Neural progenitor cell (in vitro differentiated cells): ENCODE results near the gene NDUFS1. TPM values are rescaled to one million over a fixed set of nuclear protein-coding genes. Genes with fewer than 3 reads are reported as not detected.

Experiments used
- DNase-seq: peaks from one replicate; pipeline ENCODE4 v3.0.0-alpha.2; 2016; ENCODE audit warnings: low spot score
- H2AFZ ChIP-seq: fragments of 200-600 bp; sonication (generic); replicated peaks from 2 replicates; pipeline ENCODE4 v1.6.1; 2016; ENCODE audit warnings: antibody characterized with exemption
- H3F3A ChIP-seq: fragments of 200-600 bp; sonication (generic); 2 replicates; pipeline ENCODE4 v1.6.1; 2016; ENCODE audit warnings: antibody characterized with exemption, low read depth
- H3K27ac ChIP-seq: fragments of 200-600 bp; sonication (generic); 2 replicates; pipeline ENCODE4 v1.5.1; 2016; ENCODE audit warnings: mild to moderate bottlenecking
- H3K27me3 ChIP-seq: fragments of 200-600 bp; sonication (generic); 2 replicates; pipeline ENCODE4 v1.6.1; 2016; ENCODE audit warnings: mild to moderate bottlenecking, moderate library complexity
- H3K36me3 ChIP-seq: fragments of 200-600 bp; sonication (generic); 2 replicates; pipeline ENCODE4 v1.5.1; 2016
- H3K4me1 ChIP-seq: fragments of 200-600 bp; sonication (generic); 2 replicates; pipeline ENCODE4 v1.6.1; 2016; ENCODE audit warnings: mixed run types
- H3K4me2 ChIP-seq: fragments of 200-600 bp; sonication (generic); 2 replicates; pipeline ENCODE4 v1.6.1; 2016
- H3K4me3 ChIP-seq: fragments of 200-600 bp; sonication (generic); 2 replicates; pipeline ENCODE4 v1.5.1; 2016
- H3K79me2 ChIP-seq: fragments of 200-600 bp; sonication (generic); 2 replicates; pipeline ENCODE4 v1.6.1; 2016; ENCODE audit warnings: low read depth
- H3K9ac ChIP-seq: fragments of 200-600 bp; sonication (generic); 2 replicates; pipeline ENCODE4 v1.6.1; 2016
- H3K9me3 ChIP-seq: fragments of 200-600 bp; sonication (generic); 2 replicates; pipeline ENCODE4 v1.5.1; 2016; ENCODE audit warnings: low read depth
- H4K20me1 ChIP-seq: fragments of 200-600 bp; sonication (generic); 2 replicates; pipeline ENCODE4 v1.6.1; 2016; ENCODE audit warnings: low read depth
- H3K27ac Mint-ChIP-seq: 3 replicates; pipeline ENCODE4 v1.8.0; 2021; ENCODE audit warnings: mixed read lengths
- H3K27me3 Mint-ChIP-seq: 2 replicates; pipeline ENCODE4 v1.8.0; 2022; ENCODE audit warnings: low read depth, mild to moderate bottlenecking, inconsistent platforms, moderate library complexity, mixed read lengths; ENCODE audit not compliant: insufficient read depth
- H3K36me3 Mint-ChIP-seq: 3 replicates; pipeline ENCODE4 v1.8.0; 2021; ENCODE audit warnings: mixed read lengths
- H3K4me1 Mint-ChIP-seq: 3 replicates; pipeline ENCODE4 v1.8.0; 2021; ENCODE audit warnings: mixed read lengths
- H3K4me3 Mint-ChIP-seq: 3 replicates; pipeline ENCODE4 v1.8.0; 2021; ENCODE audit warnings: mild to moderate bottlenecking, moderate library complexity, mixed read lengths
- H3K9me3 Mint-ChIP-seq: 3 replicates; pipeline ENCODE4 v1.8.0; 2020; ENCODE audit warnings: mixed read lengths
- EZH2 ChIP-seq: fragments of 200-600 bp; sonication (generic); IDR thresholded peaks from 2 replicates; pipeline ENCODE4 v1.6.1; 2017; ENCODE audit warnings: antibody characterized with exemption, mild to moderate bottlenecking, moderate library complexity
- EZH2phosphoT487 ChIP-seq: fragments of 200-600 bp; sonication (generic); IDR thresholded peaks from 2 replicates; pipeline ENCODE4 v1.6.1; 2017; ENCODE audit warnings: antibody characterized with exemption
- total RNA-seq: library from RNA; depleted of rRNA; stranded (reverse); fragments of >200 nt; gene quantifications from 2 replicates; pipeline ENCODE4 v1.2.3, GENCODE V29; 2015; ENCODE audit warnings: low replicate concordance
- TF ChIP-seq, protein P1 (sequence below): fragments of 200-600 bp; sonication (generic); IDR thresholded peaks from 2 replicates; pipeline ENCODE4 v1.5.1; 2017; ENCODE audit warnings: antibody characterized with exemption, mild to moderate bottlenecking

NDUFS1 gene
- total RNA-seq, 1 donor from 2014 or later: 115 TPM

- peaks cover 12% of the 10 kb centered on the region for H4K20me1 ChIP-seq
- H3K4me2 ChIP-seq: peak overlapping the region; percentile 89
- H3K27me3 ChIP-seq: no peaks in the 10 kb centered on the region
- Mint-ChIP-seq H3K27me3 (peaks cover 2% of the 10 kb centered on the region), H3K9me3 (no peaks in the 10 kb centered on the region), H3K36me3 (peaks cover 3% of the 10 kb centered on the region), H3K4me3 (peak overlapping the region; percentile 98), H3K27ac (peak overlapping the region; percentile 98), H3K4me1 (peaks cover 21% of the 10 kb centered on the region)
- peaks cover 39% of the 10 kb centered on the region for H3F3A ChIP-seq
- H3K9me3 ChIP-seq: no peaks in the 10 kb centered on the region
- H3K4me1 ChIP-seq: peaks cover 21% of the 10 kb centered on the region
- peaks cover 4% of the 10 kb centered on the region for H3K36me3 ChIP-seq
- peak overlapping the region; percentile 89 for H3K4me3 ChIP-seq
- peak overlapping the region; percentile 95 for H3K9ac ChIP-seq
- peak; percentile 56 for DNase-seq
- H2AFZ ChIP-seq: peak overlapping the region; percentile 93
- TF ChIP-seq, protein P1, sequence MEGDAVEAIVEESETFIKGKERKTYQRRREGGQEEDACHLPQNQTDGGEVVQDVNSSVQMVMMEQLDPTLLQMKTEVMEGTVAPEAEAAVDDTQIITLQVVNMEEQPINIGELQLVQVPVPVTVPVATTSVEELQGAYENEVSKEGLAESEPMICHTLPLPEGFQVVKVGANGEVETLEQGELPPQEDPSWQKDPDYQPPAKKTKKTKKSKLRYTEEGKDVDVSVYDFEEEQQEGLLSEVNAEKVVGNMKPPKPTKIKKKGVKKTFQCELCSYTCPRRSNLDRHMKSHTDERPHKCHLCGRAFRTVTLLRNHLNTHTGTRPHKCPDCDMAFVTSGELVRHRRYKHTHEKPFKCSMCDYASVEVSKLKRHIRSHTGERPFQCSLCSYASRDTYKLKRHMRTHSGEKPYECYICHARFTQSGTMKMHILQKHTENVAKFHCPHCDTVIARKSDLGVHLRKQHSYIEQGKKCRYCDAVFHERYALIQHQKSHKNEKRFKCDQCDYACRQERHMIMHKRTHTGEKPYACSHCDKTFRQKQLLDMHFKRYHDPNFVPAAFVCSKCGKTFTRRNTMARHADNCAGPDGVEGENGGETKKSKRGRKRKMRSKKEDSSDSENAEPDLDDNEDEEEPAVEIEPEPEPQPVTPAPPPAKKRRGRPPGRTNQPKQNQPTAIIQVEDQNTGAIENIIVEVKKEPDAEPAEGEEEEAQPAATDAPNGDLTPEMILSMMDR: no peak
- TF ChIP-seq EZH2 (no peak), EZH2phosphoT487 (no peak)
- H3K27ac ChIP-seq: peak overlapping the region; percentile 97
- H3K79me2 ChIP-seq: peaks cover 84% of the 10 kb centered on the region
These were observed 74.1 kb downstream of the NDUFS1 start for GRCh38 chr2:206084870-206085741.

- peak; percentile 87 for DNase-seq
- no peak for TF ChIP-seq EZH2
- no peak for TF ChIP-seq EZH2phosphoT487
- TF ChIP-seq, protein P1: no peak
- Mint-ChIP-seq H3K36me3 (peaks cover 3% of the 10 kb centered on the region), H3K9me3 (no peaks in the 10 kb centered on the region), H3K27ac (peak overlapping the region; percentile 98), H3K4me1 (peaks cover 25% of the 10 kb centered on the region), H3K27me3 (peaks cover 2% of the 10 kb centered on the region), H3K4me3 (peak overlapping the region; percentile 98)
- Histone ChIP-seq H3K4me2 (peak overlapping the region; percentile 89), H2AFZ (peak overlapping the region; percentile 60), H3K9me3 (no peaks in the 10 kb centered on the region), H3K4me3 (peak overlapping the region; percentile 89), H3F3A (peaks cover 45% of the 10 kb centered on the region), H4K20me1 (peaks cover 17% of the 10 kb centered on the region), H3K79me2 (peaks cover 87% of the 10 kb centered on the region), H3K27ac (peak overlapping the region; percentile 97), H3K27me3 (no peaks in the 10 kb centered on the region), H3K36me3 (peaks cover 4% of the 10 kb centered on the region), H3K4me1 (peaks cover 27% of the 10 kb centered on the region), H3K9ac (peak overlapping the region; percentile 95)
These were observed 74.8 kb downstream of the NDUFS1 start for GRCh38 chr2:206084439-206084869.

- H2AFZ ChIP-seq: peak overlapping the region; percentile 60
- peak; percentile 19 for DNase-seq
These were observed 75.4 kb downstream of the NDUFS1 start for GRCh38 chr2:206083602-206084438.

More at GRCh38 chr2:206083602-206084438, 75.4 kb downstream of the NDUFS1 start:
- no peak overlapping the region for H3K9ac ChIP-seq
- no peaks in the 10 kb centered on the region for H3K27me3 ChIP-seq
- Mint-ChIP-seq H3K27ac (peak overlapping the region; percentile 98), H3K9me3 (no peaks in the 10 kb centered on the region), H3K4me3 (peak overlapping the region; percentile 98), H3K27me3 (peaks cover 2% of the 10 kb centered on the region), H3K4me1 (peaks cover 27% of the 10 kb centered on the region), H3K36me3 (no peaks in the 10 kb centered on the region)
- H4K20me1 ChIP-seq: peaks cover 17% of the 10 kb centered on the region
- peak overlapping the region; percentile 89 for H3K4me2 ChIP-seq
- TF ChIP-seq, protein P1: no peak
- TF ChIP-seq EZH2: no peak
- no peak for TF ChIP-seq EZH2phosphoT487
- peaks cover 31% of the 10 kb centered on the region for H3K4me1 ChIP-seq
- H3F3A ChIP-seq: peaks cover 45% of the 10 kb centered on the region
- H3K27ac ChIP-seq: no peak overlapping the region
- peaks cover 90% of the 10 kb centered on the region for H3K79me2 ChIP-seq
- H3K36me3 ChIP-seq: peaks cover 4% of the 10 kb centered on the region
- H3K4me3 ChIP-seq: peak overlapping the region; percentile 89
- no peaks in the 10 kb centered on the region for H3K9me3 ChIP-seq
